Psoas muscle (tissue), 8 donors: ENCODE results near the gene ATP1B3. TPM values are rescaled to one million over a fixed set of nuclear protein-coding genes. Genes with fewer than 3 reads are reported as not detected.

Experiments
- ATAC-seq, 4 donors: fragments of 200-7000 bp; cut with Tn5 transposase; one replicate each; pipeline ENCODE4 v1.9.1; 2020; ENCODE audit warnings: moderate library complexity in 3 of 4, mild to moderate bottlenecking in 2 of 4
- DNase-seq, 2 donors: peaks; one replicate each; pipeline ENCODE4 v3.0.0-alpha.2; 2020
- H3K27ac ChIP-seq: fragments of 200-600 bp; one replicate; pipeline ENCODE4 v1.8.0; 2022
- H3K27me3 ChIP-seq, 3 donors: fragments of 200-600 bp in 1 of 3; one replicate each; pipeline versions ENCODE4 v1.6.1 to v1.8.0; 2013 to 2022; ENCODE audit warnings: low read length in 2 of 3, mild to moderate bottlenecking in 2 of 3, moderate library complexity in 1 of 3; ENCODE audit not compliant: insufficient read depth in 3 of 3
- H3K36me3 ChIP-seq, 2 donors: fragments of 200-600 bp in 1 of 2; one replicate each; pipeline versions ENCODE4 v1.6.1 to v1.8.0; 2013 to 2022; ENCODE audit warnings: low read depth in 1 of 2, mild to moderate bottlenecking in 1 of 2, moderate library complexity in 1 of 2; ENCODE audit not compliant: insufficient read depth in 1 of 2
- H3K4me1 ChIP-seq: fragments of 200-600 bp; one replicate; pipeline ENCODE4 v1.8.0; 2022
- H3K4me3 ChIP-seq: fragments of 200-600 bp; one replicate; pipeline ENCODE4 v1.8.0; 2022; ENCODE audit warnings: mild to moderate bottlenecking
- H3K9me3 ChIP-seq: fragments of 200-600 bp; one replicate; pipeline ENCODE4 v1.8.0; 2022
- WGBS, 3 donors: extraction: QIAGEN DNeasy Blood & Tissue Kit; methylation state at CpG; one replicate each; pipeline versions ENCODE4 v1.1.6 to v1.1.7; 2013; 5-methylcytosine and 5-hydroxymethylcytosine counted together
- intact Hi-C, 2 donors: fragments of 100-400 bp; cut with DNase I; formaldehyde crosslinking; loops; one replicate each; pipeline versions ENCODE4 v1.11.0 to v1.14.2; 2022
- polyA plus RNA-seq, 3 donors: library from polyadenylated mRNA; stranded (reverse); fragments of 200-250 nt; gene quantifications; one replicate each; pipeline ENCODE4 v1.2.3, GENCODE V29; 2013
- total RNA-seq, 4 donors: library from RNA; stranded (reverse); fragmentation: NEBNext Ultra II Directional in 2 of 4; extraction: Animal tissue kit (Norgen Biotek cat#: 25700) in 2 of 4; gene quantifications; one replicate each; pipeline versions ENCODE4 v1.2.1 to v1.2.4, GENCODE V29; 2021 to 2023
- TF ChIP-seq, protein P1 (sequence below): fragments of 200-600 bp; IDR thresholded peaks from one replicate; pipeline ENCODE4 v1.8.0; 2022; ENCODE audit warnings: antibody characterized with exemption
- donor health status: healthy with polysubstance abuse.
- donor health status: DM: no; HTN: no; CAD: no; lungs with moderate emphysema.
- donor health status: Bipolar disorder and iron deficiency.
- donor health status: healthy.
- donor health status: DM: yes; HTN: yes; CAD: no.
- donor health status: DM: no; HTN: no; CAD: no.
- donor health status: DM: no; HTN: no; CAD: no.
- donor health status: DM: yes; HTN: yes; CAD: no.

Gene ATP1B3
- total and polyA plus RNA-seq, 7 donors, result 19.9 to 68.2 (median 36.4) TPM

DNA sequence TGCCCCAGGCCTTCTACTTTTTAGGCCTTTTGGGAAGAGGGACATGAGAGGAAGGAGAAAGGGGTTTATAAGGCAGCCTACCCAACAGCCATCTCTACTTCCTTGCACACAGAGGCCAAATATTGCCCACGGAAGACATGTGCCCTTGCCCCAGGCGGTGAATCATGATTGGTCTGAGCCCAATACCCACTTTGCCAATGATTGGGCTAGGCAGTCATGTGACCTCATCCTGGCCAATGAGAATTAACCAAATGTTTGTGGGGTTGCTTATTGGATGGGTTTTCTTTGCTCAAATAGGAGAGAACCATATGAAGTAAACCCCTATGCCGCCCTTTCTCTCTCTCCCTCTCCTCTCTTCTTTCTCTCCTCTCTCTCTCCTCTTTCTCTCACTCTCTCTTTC lies 42.2 kb upstream of the ATP1B3 start:
- Histone ChIP-seq H3K4me3 (no peak overlapping the region), H3K27me3 (no peaks in the 10 kb centered on the region), H3K4me1 (no peaks in the 10 kb centered on the region), H3K27ac (no peak overlapping the region), H3K9me3 (no peaks in the 10 kb centered on the region), H3K36me3 (no peaks in the 10 kb centered on the region)
- ATAC-seq (no peak), DNase-seq (no peak)
- 92 to 97% (median 95%) methylated on average over 3 of the region's 3 CpGs for WGBS, 3 donors
- TF ChIP-seq, protein P1, sequence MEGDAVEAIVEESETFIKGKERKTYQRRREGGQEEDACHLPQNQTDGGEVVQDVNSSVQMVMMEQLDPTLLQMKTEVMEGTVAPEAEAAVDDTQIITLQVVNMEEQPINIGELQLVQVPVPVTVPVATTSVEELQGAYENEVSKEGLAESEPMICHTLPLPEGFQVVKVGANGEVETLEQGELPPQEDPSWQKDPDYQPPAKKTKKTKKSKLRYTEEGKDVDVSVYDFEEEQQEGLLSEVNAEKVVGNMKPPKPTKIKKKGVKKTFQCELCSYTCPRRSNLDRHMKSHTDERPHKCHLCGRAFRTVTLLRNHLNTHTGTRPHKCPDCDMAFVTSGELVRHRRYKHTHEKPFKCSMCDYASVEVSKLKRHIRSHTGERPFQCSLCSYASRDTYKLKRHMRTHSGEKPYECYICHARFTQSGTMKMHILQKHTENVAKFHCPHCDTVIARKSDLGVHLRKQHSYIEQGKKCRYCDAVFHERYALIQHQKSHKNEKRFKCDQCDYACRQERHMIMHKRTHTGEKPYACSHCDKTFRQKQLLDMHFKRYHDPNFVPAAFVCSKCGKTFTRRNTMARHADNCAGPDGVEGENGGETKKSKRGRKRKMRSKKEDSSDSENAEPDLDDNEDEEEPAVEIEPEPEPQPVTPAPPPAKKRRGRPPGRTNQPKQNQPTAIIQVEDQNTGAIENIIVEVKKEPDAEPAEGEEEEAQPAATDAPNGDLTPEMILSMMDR, result no peak
- intact Hi-C loops, result no loop called here

DNA sequence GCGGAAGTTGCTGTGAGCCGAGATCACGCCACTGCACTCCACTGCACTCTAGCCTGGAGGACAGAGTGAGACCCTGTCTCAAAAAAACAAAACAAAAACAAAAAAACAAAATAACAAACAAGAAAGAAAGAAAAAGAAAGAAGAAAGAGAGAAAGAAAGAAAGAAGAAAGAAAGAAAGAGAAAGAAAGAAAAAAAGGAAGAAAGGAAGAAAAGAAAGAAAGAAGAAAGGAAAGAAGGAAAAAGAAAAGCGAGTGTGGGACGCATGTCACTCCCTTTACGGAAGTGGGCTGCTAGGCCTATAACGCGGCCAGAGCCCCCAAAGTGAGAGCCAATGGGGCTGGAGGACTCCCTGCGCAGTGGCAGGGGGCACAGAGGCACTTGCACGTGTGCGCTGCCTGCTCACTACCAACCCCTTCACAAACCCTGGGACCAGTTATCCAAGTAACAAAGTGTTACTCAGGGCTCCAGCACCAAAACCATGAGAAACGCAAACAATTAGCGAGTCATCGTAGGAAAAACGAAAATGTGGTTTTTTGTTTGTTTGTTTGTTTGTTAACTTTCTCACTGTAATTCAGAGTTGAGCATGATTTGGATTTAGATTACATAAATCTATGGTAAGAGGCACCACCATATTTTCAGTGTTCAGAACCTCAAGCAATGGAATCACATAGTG lies 40.8 kb upstream of the ATP1B3 start:
- Histone ChIP-seq H3K27ac (no peak overlapping the region), H3K36me3 (no peaks in the 10 kb centered on the region), H3K4me3 (no peak overlapping the region), H3K9me3 (no peaks in the 10 kb centered on the region), H3K27me3 (no peaks in the 10 kb centered on the region), H3K4me1 (no peaks in the 10 kb centered on the region)
- intact Hi-C loops, result no loop called here
- WGBS, 3 donors, result 95 to 96% (median 95%) methylated on average over 15 of the region's 15 CpGs
- ATAC-seq, result no peak
- TF ChIP-seq, protein P1, result no peak
- DNase-seq, result no peak

DNA sequence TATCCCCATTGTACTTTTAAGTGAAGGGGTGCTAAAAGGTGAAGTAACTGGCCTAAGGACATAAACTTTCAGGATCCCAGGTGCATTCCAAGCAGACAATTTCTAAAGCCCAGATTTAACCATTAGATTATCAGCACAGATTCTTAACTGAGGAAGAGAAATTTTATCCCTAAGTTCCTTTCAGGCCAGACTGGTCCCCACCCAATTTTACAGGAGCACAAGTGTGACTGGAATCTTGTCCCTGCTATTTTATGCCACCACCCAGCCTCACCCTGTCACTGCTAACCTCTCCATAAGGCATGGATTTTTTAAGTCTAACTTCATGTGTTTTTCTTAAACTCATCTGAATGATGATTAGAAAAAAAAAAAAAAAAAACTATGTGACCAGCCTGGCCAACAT lies 37.1 kb upstream of the ATP1B3 start:
- H3K27me3 ChIP-seq, result no peaks in the 10 kb centered on the region
- no peak for ATAC-seq
- intact Hi-C loops, result no loop called here

DNA sequence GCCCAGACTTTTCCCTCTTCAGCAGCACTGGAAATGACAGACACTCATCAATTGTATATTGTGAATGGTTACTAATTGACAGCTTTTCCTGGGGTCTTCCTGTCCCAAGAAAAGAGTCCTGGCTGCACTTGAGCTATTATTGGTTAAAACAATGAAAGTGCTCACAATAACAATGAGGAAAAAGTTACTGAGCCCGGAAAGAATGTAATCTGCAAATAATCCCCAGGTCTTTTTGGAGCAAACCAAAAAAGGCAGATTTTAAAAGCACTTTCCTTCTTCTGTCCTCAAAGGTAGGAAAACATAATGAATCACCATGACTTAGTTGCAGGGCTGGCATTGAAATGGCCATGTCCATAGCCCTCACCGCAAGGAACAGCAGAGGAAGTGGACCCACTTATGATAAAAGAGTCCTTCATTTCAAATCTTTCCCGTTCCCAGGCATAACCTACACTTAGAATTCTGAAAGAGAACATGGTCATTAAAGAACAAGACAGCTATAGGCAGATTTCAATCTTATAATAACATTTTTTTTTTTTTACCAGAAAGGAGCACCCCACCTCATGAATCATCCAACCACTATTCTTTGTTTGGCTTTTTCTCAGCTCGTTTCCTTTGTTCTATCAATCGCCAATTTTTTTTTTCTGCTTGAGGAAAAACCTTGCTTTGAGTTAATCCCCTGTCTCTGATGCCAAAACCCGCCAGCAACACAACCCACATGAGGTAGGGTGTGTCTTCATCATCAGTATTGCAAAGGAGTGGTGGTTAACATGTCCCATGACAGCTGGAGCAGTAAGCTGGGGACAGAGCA lies 35.5 kb upstream of the ATP1B3 start:
- Histone ChIP-seq H3K4me3 (no peak overlapping the region), H3K36me3 (no peaks in the 10 kb centered on the region), H3K27me3 (no peaks in the 10 kb centered on the region), H3K4me1 (no peaks in the 10 kb centered on the region), H3K27ac (peak overlapping the region; percentile 38), H3K9me3 (no peaks in the 10 kb centered on the region)
- no peak for DNase-seq
- TF ChIP-seq, protein P1, result no peak
- peak in 1 of 4 donors; percentile 23 for ATAC-seq
- intact Hi-C loops, result no loop called here
- WGBS, 3 donors, result 50 to 52% (median 52%) methylated on average over 6 of the region's 6 CpGs

More for the DNA sequence above, 37.1 kb upstream of the ATP1B3 start:
- Histone ChIP-seq H3K27ac (no peak overlapping the region), H3K4me3 (no peak overlapping the region), H3K4me1 (no peaks in the 10 kb centered on the region), H3K36me3 (no peaks in the 10 kb centered on the region), H3K9me3 (no peaks in the 10 kb centered on the region)
- TF ChIP-seq, protein P1, result no peak
- DNase-seq, result no peak
